DOHH2 (cell line): ENCODE measurements around the gene TMEM158.

ENCODE experiments used
- EZH2phosphoT487 ChIP-seq: fragments of 200-600 bp; sonication (generic); IDR thresholded peaks from 2 replicates; pipeline ENCODE4 v1.6.1; 2017; ENCODE audit warnings: borderline replicate concordance, mild to moderate bottlenecking, antibody characterized with exemption, low read length, moderate library complexity, mixed read lengths
- TF ChIP-seq, protein P1 (sequence below): fragments of 200-600 bp; sonication (generic); IDR thresholded peaks from one replicate; pipeline ENCODE4 v1.5.1; 2014; ENCODE audit warnings: antibody characterized with exemption, mild to moderate bottlenecking, low read depth, low read length; ENCODE audit not compliant: poor library complexity, severe bottlenecking

- TF ChIP-seq, protein P1, sequence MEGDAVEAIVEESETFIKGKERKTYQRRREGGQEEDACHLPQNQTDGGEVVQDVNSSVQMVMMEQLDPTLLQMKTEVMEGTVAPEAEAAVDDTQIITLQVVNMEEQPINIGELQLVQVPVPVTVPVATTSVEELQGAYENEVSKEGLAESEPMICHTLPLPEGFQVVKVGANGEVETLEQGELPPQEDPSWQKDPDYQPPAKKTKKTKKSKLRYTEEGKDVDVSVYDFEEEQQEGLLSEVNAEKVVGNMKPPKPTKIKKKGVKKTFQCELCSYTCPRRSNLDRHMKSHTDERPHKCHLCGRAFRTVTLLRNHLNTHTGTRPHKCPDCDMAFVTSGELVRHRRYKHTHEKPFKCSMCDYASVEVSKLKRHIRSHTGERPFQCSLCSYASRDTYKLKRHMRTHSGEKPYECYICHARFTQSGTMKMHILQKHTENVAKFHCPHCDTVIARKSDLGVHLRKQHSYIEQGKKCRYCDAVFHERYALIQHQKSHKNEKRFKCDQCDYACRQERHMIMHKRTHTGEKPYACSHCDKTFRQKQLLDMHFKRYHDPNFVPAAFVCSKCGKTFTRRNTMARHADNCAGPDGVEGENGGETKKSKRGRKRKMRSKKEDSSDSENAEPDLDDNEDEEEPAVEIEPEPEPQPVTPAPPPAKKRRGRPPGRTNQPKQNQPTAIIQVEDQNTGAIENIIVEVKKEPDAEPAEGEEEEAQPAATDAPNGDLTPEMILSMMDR: no peak
- no peak for TF ChIP-seq EZH2phosphoT487
Observed at GRCh38 chr3:45216021-45216609, 10.0 kb downstream of the TMEM158 start.
